Measurements from ENCODE around the gene SLC44A3. TPM values are rescaled to one million over a fixed set of nuclear protein-coding genes. Genes with fewer than 3 reads are reported as not detected.
A peak's percentile ranks its signal among the peaks of the same experiment; 100 is the strongest.

The SLC44A3 gene
- total and polyA plus RNA-seq, 2 of the 4 experiments (the other 2 are of a cell fraction) = 0.31 to 0.54 TPM

- Histone ChIP-seq H3K4ac (ENCODE audit: low read depth, low read length) (no peak overlapping the region), H2BK15ac (ENCODE audit: low read depth, low read length) (no peak overlapping the region), H3K9me3 (ENCODE audit: control insufficient read depth, insufficient read depth, low read length) (peaks cover 1% of the 10 kb centered on the region; the same call in 1 of the 2 replicates), H2AK9ac (replicated peaks; ENCODE audit: low read depth, low read length, poor library complexity) (no peak overlapping the region), H2BK20ac (ENCODE audit: low read depth, low read length) (no peak overlapping the region), H3K4me1 (ENCODE audit: control insufficient read depth, insufficient read depth, low read length) (peaks cover 11% of the 10 kb centered on the region), H3K4me3 (ENCODE audit: insufficient read depth, low read depth, low read length) (no peak overlapping the region), H2BK5ac (ENCODE audit: low read depth, low read length, poor library complexity, severe bottlenecking) (no peak overlapping the region), H3K56ac (ENCODE audit: extremely low read depth, insufficient read depth, low read length) (no peak overlapping the region), H4K20me1 (ENCODE audit: insufficient read depth, low read length) (no peaks in the 10 kb centered on the region), H3K14ac (replicated peaks; ENCODE audit: low read depth, low read length) (no peak overlapping the region), H3K18ac (ENCODE audit: low read depth, low read length) (no peak overlapping the region), H2AK5ac (ENCODE audit: low read depth, low read length) (no peak overlapping the region), H3K27ac (ENCODE audit: insufficient read depth, low read length) (no peak overlapping the region), H3K9ac (ENCODE audit: low read depth, low read length) (no peak overlapping the region), H3K9me1 (ENCODE audit: insufficient read depth, low read length) (peaks cover 7% of the 10 kb centered on the region), H3K79me1 (ENCODE audit: low read depth in 1 of 2, low read length in 2 of 2) (peaks cover 0 to 7% of the 10 kb centered on the region in 2 experiments; a peak in 1 of 4 replicates), H2AFZ (replicated peaks; ENCODE audit: low read length, poor library complexity) (no peak overlapping the region), H2BK120ac (ENCODE audit: low read depth, low read length) (no peak overlapping the region), H3K4me2 (ENCODE audit: low read depth, low read length) (no peak overlapping the region), H3K23ac (ENCODE audit: low read depth, low read length) (no peak overlapping the region), H3K27me3 (ENCODE audit: control insufficient read depth, insufficient read depth, low read length) (no peaks in the 10 kb centered on the region; the same call in 1 of the 2 replicates), H4K8ac (ENCODE audit: low read depth in 2 of 2, low read length in 2 of 2) (no peak overlapping the region), H3K36me3 (ENCODE audit: control insufficient read depth, insufficient read depth, low read length) (no peaks in the 10 kb centered on the region), H4K5ac (ENCODE audit: low read depth, low read length) (no peak overlapping the region), H4K91ac (ENCODE audit: insufficient read depth, low read depth, low read length) (no peak overlapping the region)
- 92% methylated on average over 4 of the region's 8 CpGs; no CpG with 5 or more reads in 1 of the 2 experiments for WGBS, 2 experiments (ENCODE audit: extremely low coverage in 2 of 2, insufficient read length in 1 of 2)
- no TSS peak for BruUV-seq (replicated peaks)
- DNase-seq (no peak), ATAC-seq (ENCODE audit: low read depth) (no peak)
- in situ Hi-C loops (cut with MboI; ENCODE audit: low sequenced_read_pairs) = no loop called here
- CTCF ChIA-PET = no interaction called here
- POLR2A ChIA-PET (ENCODE audit: unreplicated experiment) = no interaction called here
- dilution Hi-C loops (cut with HindIII; ENCODE audit: low sequenced_read_pairs, unreplicated experiment) = no loop called here
- intact Hi-C loops (cut with micrococcal nuclease) = no loop called here
- peak; percentile 37; the same call in 1 of the 2 replicates for TF ChIP-seq NFE2L2 (IDR thresholded peaks at IDR 0.05; ENCODE audit: low read depth, low read length)
- no peak for TF ChIP-seq POLR2A (IDR thresholded peaks at IDR 0.05; ENCODE audit: low read depth, low read length)
- TF ChIP-seq CTCF (conservative IDR thresholded peaks at IDR 0.05; ENCODE audit: low read depth, low read length) = no peak
These were observed 122.3 kb downstream of the SLC44A3 start for GRCh38 chr1:94942171-94943128.

Other genes with a start within 250 kb of the SLC44A3 start
- gene CNN3, start 106.8 kb downstream of the SLC44A3 start, total RNA-seq (2012; rRNA removed) = 552 and 592 TPM in 2 replicates
- 214 and 249 TPM in 2 replicates for gene CNN3, start 106.8 kb downstream of the SLC44A3 start, polyA plus RNA-seq (2012; rRNA removed)

All from IMR-90 (cell line).